DMS53 treated with DMSO at 0.1 percent for 48 hours (cell line): ENCODE results near the gene SHTN1.

Source experiments
- DNase-seq: peaks from one replicate; lab custom pipeline; 2025; ENCODE audit not compliant: unreplicated experiment; lab: John Stamatoyannopoulos, UW

Gene SHTN1

GRCh38 chr10:116875897-116876296 is 129.1 kb downstream of the SHTN1 start:
- no peak for DNase-seq

- no peak for DNase-seq
Measured at GRCh38 chr10:116873134-116873533, 131.9 kb downstream of the SHTN1 start.

GRCh38 chr10:116870949-116871348 is 134.0 kb downstream of the SHTN1 start:
- DNase-seq = no peak

- DNase-seq = no peak
Measured at GRCh38 chr10:116868722-116869121, 136.3 kb downstream of the SHTN1 start.

- DNase-seq = no peak
Measured at GRCh38 chr10:116868198-116868676, 136.8 kb downstream of the SHTN1 start.

- DNase-seq = no peak
Measured at GRCh38 chr10:116866987-116867595, 137.9 kb downstream of the SHTN1 start.

- DNase-seq = no peak
Measured at GRCh38 chr10:116866066-116866465, 138.9 kb downstream of the SHTN1 start.

GRCh38 chr10:116864436-116864835 is 140.6 kb downstream of the SHTN1 start:
- no peak for DNase-seq

GRCh38 chr10:116861796-116862195 is 143.2 kb downstream of the SHTN1 start:
- DNase-seq = no peak

- DNase-seq = no peak
Measured at GRCh38 chr10:116857156-116857555, 147.8 kb downstream of the SHTN1 start.

- no peak for DNase-seq
Measured at GRCh38 chr10:116853701-116854100, 151.3 kb downstream of the SHTN1 start.

- no peak for DNase-seq
Measured at GRCh38 chr10:116853287-116853686, 151.7 kb downstream of the SHTN1 start.

- DNase-seq = no peak
Measured at GRCh38 chr10:116852246-116852645, 152.7 kb downstream of the SHTN1 start.

- DNase-seq = no peak
Measured at GRCh38 chr10:116850058-116850611, 154.9 kb downstream of the SHTN1 start.

- peak; percentile 91 for DNase-seq
Measured at GRCh38 chr10:116849248-116850057, 155.5 kb downstream of the SHTN1 start, which contains the start of gene ENO4. TSS of gene ENO4 (plus strand) at chr10:116849499. CDS start at chr10:116849567, 68 bp downstream.

GRCh38 chr10:116848944-116849247 is 156.1 kb downstream of the SHTN1 start:
- DNase-seq = no peak

GRCh38 chr10:116848032-116848943 is 156.7 kb downstream of the SHTN1 start:
- no peak for DNase-seq

GRCh38 chr10:116845823-116846222 is 159.2 kb downstream of the SHTN1 start:
- DNase-seq = no peak

- no peak for DNase-seq
Measured at GRCh38 chr10:116840389-116841075, 164.5 kb downstream of the SHTN1 start.

- DNase-seq = no peak
Measured at GRCh38 chr10:116838143-116838725, 166.8 kb downstream of the SHTN1 start.
